M059J (cell line): ENCODE results near the gene ZFR. TPM values are rescaled to one million over a fixed set of nuclear protein-coding genes. Genes with fewer than 3 reads are reported as not detected.
A peak's percentile ranks its signal among the peaks of the same experiment; 100 is the strongest.

Experiments
- DNase-seq: peaks from one replicate; pipeline ENCODE4 v3.0.0-alpha.2; 2012; ENCODE audit warnings: low read depth
- total RNA-seq: library from RNA; depleted of rRNA; stranded (reverse); fragments of >200 nt; shearing (Covaris generic); gene quantifications from 2 replicates; pipeline ENCODE4 v1.2.3, GENCODE V29; 2014

ZFR gene
- total RNA-seq, 1 experiment from 2014 or later = 66.8 TPM

- DNase-seq = no peak
These were observed 81.5 kb downstream of the ZFR start for GRCh38 chr5:32363030-32363429.

GRCh38 chr5:32362527-32362926 is 82.0 kb downstream of the ZFR start:
- no peak for DNase-seq

GRCh38 chr5:32360906-32361305 is 83.6 kb downstream of the ZFR start:
- DNase-seq = peak; percentile 13

- DNase-seq = no peak
These were observed 85.9 kb downstream of the ZFR start for GRCh38 chr5:32358611-32359010.

- DNase-seq = no peak
These were observed 86.9 kb downstream of the ZFR start for GRCh38 chr5:32357658-32358057.

- DNase-seq = no peak
These were observed 88.9 kb downstream of the ZFR start for GRCh38 chr5:32355686-32356085.

- DNase-seq = no peak
These were observed 91.1 kb downstream of the ZFR start for GRCh38 chr5:32353420-32353819.

- no peak for DNase-seq
These were observed 91.9 kb downstream of the ZFR start for GRCh38 chr5:32352685-32353084.

- no peak for DNase-seq
These were observed 97.7 kb downstream of the ZFR start for GRCh38 chr5:32346869-32347268.

GRCh38 chr5:32343058-32343672 is 101.4 kb downstream of the ZFR start:
- DNase-seq = no peak

- peak; percentile 24 for DNase-seq
These were observed 101.9 kb downstream of the ZFR start for GRCh38 chr5:32342656-32343055.

GRCh38 chr5:32339878-32340277 is 104.7 kb downstream of the ZFR start:
- DNase-seq = no peak

GRCh38 chr5:32339198-32339597 is 105.3 kb downstream of the ZFR start:
- DNase-seq = peak; percentile 57

- peak; percentile 22 for DNase-seq
These were observed 111.6 kb downstream of the ZFR start for GRCh38 chr5:32332966-32333365.

- DNase-seq = no peak
These were observed 112.2 kb downstream of the ZFR start for GRCh38 chr5:32332361-32332760.

- no peak for DNase-seq
These were observed 112.6 kb downstream of the ZFR start for GRCh38 chr5:32331935-32332274.

- no peak for DNase-seq
These were observed 113.2 kb downstream of the ZFR start for GRCh38 chr5:32331217-32331934.

- DNase-seq = no peak
These were observed 114.2 kb downstream of the ZFR start for GRCh38 chr5:32330126-32330971.

- peak; percentile 64 for DNase-seq
These were observed 115.1 kb downstream of the ZFR start for GRCh38 chr5:32329395-32329834.

- DNase-seq = peak; percentile 82
These were observed 118.2 kb downstream of the ZFR start for GRCh38 chr5:32326216-32326772.

GRCh38 chr5:32325616-32326015 is 118.9 kb downstream of the ZFR start:
- no peak for DNase-seq

GRCh38 chr5:32325062-32325461 is 119.5 kb downstream of the ZFR start:
- no peak for DNase-seq
